Fibroblast of mammary gland (primary cell): ENCODE data around the gene PHKA2.

Source experiments
- DNase-seq: peaks from one replicate; pipeline ENCODE4 v3.0.0-alpha.2; 2010; ENCODE audit warnings: low read depth
- H3K4me3 ChIP-seq: 2 replicates; pipeline ENCODE4 v1.5.1; 2011; ENCODE audit warnings: low read depth, mild to moderate bottlenecking, low read length, moderate library complexity; ENCODE audit not compliant: control insufficient read depth
- CTCF ChIP-seq: conservative IDR thresholded peaks from 2 replicates; pipeline ENCODE4 v1.5.1; 2011; ENCODE audit warnings: low read depth, low read length, inconsistent platforms; ENCODE audit not compliant: control insufficient read depth, insufficient read depth

Gene PHKA2

GRCh38 chrX:18949291-18949943, 34.5 kb downstream of the PHKA2 start:
- DNase-seq = no peak
- H3K4me3 ChIP-seq = no peak overlapping the region
- TF ChIP-seq CTCF = no peak

- H3K4me3 ChIP-seq = no peak overlapping the region
- TF ChIP-seq CTCF = no peak
- no peak for DNase-seq
These were observed 37.3 kb downstream of the PHKA2 start for GRCh38 chrX:18946611-18947010.

GRCh38 chrX:18946157-18946556, 37.8 kb downstream of the PHKA2 start:
- no peak for TF ChIP-seq CTCF
- no peak for DNase-seq
- no peak overlapping the region for H3K4me3 ChIP-seq

- no peak for TF ChIP-seq CTCF
- no peak overlapping the region for H3K4me3 ChIP-seq
- DNase-seq = no peak
These were observed 38.4 kb downstream of the PHKA2 start for GRCh38 chrX:18945483-18945882.

GRCh38 chrX:18944482-18944881, 39.4 kb downstream of the PHKA2 start:
- H3K4me3 ChIP-seq = no peak overlapping the region
- TF ChIP-seq CTCF = no peak

GRCh38 chrX:18941896-18942295, 42.0 kb downstream of the PHKA2 start:
- no peak overlapping the region for H3K4me3 ChIP-seq
- DNase-seq = no peak
- no peak for TF ChIP-seq CTCF

More at GRCh38 chrX:18944482-18944881, 39.4 kb downstream of the PHKA2 start:
- no peak for DNase-seq

- H3K4me3 ChIP-seq = no peak overlapping the region
- DNase-seq = no peak
- TF ChIP-seq CTCF = no peak
These were observed 45.2 kb downstream of the PHKA2 start for GRCh38 chrX:18938710-18939109.
